Prostate gland (tissue), 1 donor: Measurements from ENCODE around the gene ARRB1.

ENCODE experiments used
- POLR2A ChIP-seq: fragments of 450-650 bp; IDR thresholded peaks from one replicate; pipeline ENCODE4 v1.6.1; 2016; ENCODE audit warnings: antibody characterized with exemption, mild to moderate bottlenecking
- POLR2AphosphoS5 ChIP-seq: sonication (generic); formaldehyde crosslinking; IDR thresholded peaks from one replicate; pipeline ENCODE4 v1.6.1; 2017; ENCODE audit warnings: antibody characterized with exemption

GRCh38 chr11:75254326-75254725 lies 97.1 kb downstream of the ARRB1 start:
- TF ChIP-seq POLR2AphosphoS5 (no peak), POLR2A (no peak)
